ENCODE measurements around the gene MYMK. TPM values are rescaled to one million over a fixed set of nuclear protein-coding genes. Genes with fewer than 3 reads are reported as not detected.

Gene MYMK
- total RNA-seq, 3 donors from 2014 or later (not counting 1 experiment from before 2014, with no cell fraction given): not detected

- Mint-ChIP-seq H3K27ac (no peak overlapping the region), H3K27me3 (ENCODE audit: low read depth in 2 of 2) (peaks cover 3 to 7% of the 10 kb centered on the region in 2 donors), H3K4me3 (peak overlapping the region; percentile 37), H3K36me3 (no peaks in the 10 kb centered on the region), H3K4me1 (peaks cover 0 to 4% of the 10 kb centered on the region in 2 donors), H3K9me3 (no peaks in the 10 kb centered on the region)
- Histone ChIP-seq H3K4me3 (ENCODE audit: low read length) (no peak overlapping the region), H3K27me3 (ENCODE audit: control insufficient read depth, insufficient read depth, low read length) (no peaks in the 10 kb centered on the region), H3K4me1 (ENCODE audit: control insufficient read depth, insufficient read depth, low read length) (peaks cover 6% of the 10 kb centered on the region), H3K27ac (ENCODE audit: low read length) (no peak overlapping the region), H3K9me3 (ENCODE audit: control insufficient read depth, insufficient read depth, low read length) (no peaks in the 10 kb centered on the region), H3K36me3 (ENCODE audit: control insufficient read depth, insufficient read depth, low read length) (no peaks in the 10 kb centered on the region)
- no peak for TF ChIP-seq CTCF (IDR thresholded peaks at IDR 0.05)
- DNase-seq: no peak
- intact Hi-C loops (cut with micrococcal nuclease): loop anchor here (1.0 kb wide), 2 partner anchors 79 to 299 kb away; no protein-coding TSS in a partner anchor
- WGBS (ENCODE audit: insufficient coverage): 55% methylated on average over 25 of the region's 25 CpGs
- peak in 2 of 3 donors; percentile 46 to 57 for ATAC-seq
Measured at GRCh38 chr9:133485531-133486260, 39.1 kb downstream of the MYMK start.

- Histone ChIP-seq H3K36me3 (ENCODE audit: control insufficient read depth, insufficient read depth, low read length) (no peaks in the 10 kb centered on the region), H3K27me3 (ENCODE audit: control insufficient read depth, insufficient read depth, low read length) (no peaks in the 10 kb centered on the region), H3K4me1 (ENCODE audit: control insufficient read depth, insufficient read depth, low read length) (peaks cover 8% of the 10 kb centered on the region), H3K27ac (ENCODE audit: low read length) (no peak overlapping the region), H3K4me3 (ENCODE audit: low read length) (no peak overlapping the region), H3K9me3 (ENCODE audit: control insufficient read depth, insufficient read depth, low read length) (no peaks in the 10 kb centered on the region)
- Mint-ChIP-seq H3K4me3 (no peak overlapping the region), H3K36me3 (no peaks in the 10 kb centered on the region), H3K27me3 (ENCODE audit: low read depth in 2 of 2) (peaks cover 3 to 7% of the 10 kb centered on the region in 2 donors), H3K4me1 (peaks cover 2 to 7% of the 10 kb centered on the region in 2 donors), H3K27ac (no peak overlapping the region), H3K9me3 (no peaks in the 10 kb centered on the region)
- WGBS (ENCODE audit: insufficient coverage): 87% methylated on average over 22 of the region's 22 CpGs
- no peak for TF ChIP-seq CTCF (IDR thresholded peaks at IDR 0.05)
- intact Hi-C loops (cut with micrococcal nuclease): no loop called here
- no peak for ATAC-seq
- no peak for DNase-seq
Measured at GRCh38 chr9:133484671-133485437, 39.9 kb downstream of the MYMK start.

- Mint-ChIP-seq H3K4me3 (no peak overlapping the region), H3K9me3 (no peaks in the 10 kb centered on the region), H3K27ac (no peak overlapping the region), H3K27me3 (ENCODE audit: low read depth in 2 of 2) (peaks cover 3 to 7% of the 10 kb centered on the region in 2 donors), H3K36me3 (no peaks in the 10 kb centered on the region), H3K4me1 (peaks cover 9 to 14% of the 10 kb centered on the region in 2 donors)
- Histone ChIP-seq H3K4me1 (ENCODE audit: control insufficient read depth, insufficient read depth, low read length) (peaks cover 17% of the 10 kb centered on the region), H3K27me3 (ENCODE audit: control insufficient read depth, insufficient read depth, low read length) (no peaks in the 10 kb centered on the region), H3K9me3 (ENCODE audit: control insufficient read depth, insufficient read depth, low read length) (no peaks in the 10 kb centered on the region), H3K27ac (ENCODE audit: low read length) (no peak overlapping the region), H3K4me3 (ENCODE audit: low read length) (no peak overlapping the region), H3K36me3 (ENCODE audit: control insufficient read depth, insufficient read depth, low read length) (no peaks in the 10 kb centered on the region)
- no peak for TF ChIP-seq CTCF (IDR thresholded peaks at IDR 0.05)
- WGBS (ENCODE audit: insufficient coverage): 94% methylated on average over 9 of the region's 9 CpGs
- ATAC-seq (no peak), DNase-seq (no peak)
- intact Hi-C loops (cut with micrococcal nuclease): no loop called here
Measured at GRCh38 chr9:133483611-133484010, 41.1 kb downstream of the MYMK start.
